Smooth muscle cell (in vitro differentiated cells): ENCODE results near the gene HDAC3. TPM values are rescaled to one million over a fixed set of nuclear protein-coding genes. Genes with fewer than 3 reads are reported as not detected.

ENCODE experiments used
- DNase-seq: peaks from one replicate; lab custom pipeline; 2025; ENCODE audit not compliant: unreplicated experiment; lab: John Stamatoyannopoulos, UW
- H2AFZ ChIP-seq: fragments of 200-600 bp; sonication (generic); 2 replicates; pipeline ENCODE4 v1.6.0; 2016; ENCODE audit warnings: antibody characterized with exemption, low read depth, mild to moderate bottlenecking
- H3F3A ChIP-seq: fragments of 200-600 bp; sonication (generic); 2 replicates; pipeline ENCODE4 v1.6.0; 2017; ENCODE audit warnings: antibody characterized with exemption, low read depth
- H3K27ac ChIP-seq: fragments of 200-600 bp; sonication (generic); 2 replicates; pipeline ENCODE4 v1.5.1; 2016; ENCODE audit warnings: low read depth, mild to moderate bottlenecking
- H3K27me3 ChIP-seq: fragments of 200-600 bp; sonication (generic); 2 replicates; pipeline ENCODE4 v1.6.1; 2016; ENCODE audit warnings: low read depth, mild to moderate bottlenecking
- H3K36me3 ChIP-seq: fragments of 200-600 bp; sonication (generic); 2 replicates; pipeline ENCODE4 v1.5.1; 2016; ENCODE audit warnings: low read depth
- H3K4me1 ChIP-seq: fragments of 200-600 bp; sonication (generic); 2 replicates; pipeline ENCODE4 v1.5.1; 2016; ENCODE audit warnings: low read depth
- H3K4me2 ChIP-seq: fragments of 200-600 bp; sonication (generic); 2 replicates; pipeline ENCODE4 v1.6.0; 2016; ENCODE audit warnings: mild to moderate bottlenecking
- H3K4me3 ChIP-seq: fragments of 200-600 bp; sonication (generic); 2 replicates; pipeline ENCODE4 v1.5.1; 2016; ENCODE audit warnings: mild to moderate bottlenecking
- H3K79me2 ChIP-seq: fragments of 200-600 bp; sonication (generic); 2 replicates; pipeline ENCODE4 v1.6.0; 2016; ENCODE audit warnings: low read depth, mild to moderate bottlenecking
- H3K9ac ChIP-seq: fragments of 200-600 bp; sonication (generic); 2 replicates; pipeline ENCODE4 v1.6.0; 2016; ENCODE audit warnings: low read depth
- H3K9me3 ChIP-seq: fragments of 200-600 bp; sonication (generic); replicated peaks from 2 replicates; pipeline ENCODE4 v1.5.1; 2016; ENCODE audit warnings: low read depth
- H4K20me1 ChIP-seq: fragments of 200-600 bp; sonication (generic); 2 replicates; pipeline ENCODE4 v1.6.0; 2016; ENCODE audit warnings: low read depth
- WGBS: methylation state at CpG from one replicate; pipeline ENCODE4 v1.1.7; 2016; ENCODE audit warnings: low lambda C conversion rate; 5-methylcytosine and 5-hydroxymethylcytosine counted together
- polyA plus RNA-seq: library from polyadenylated mRNA; unstranded; fragments of >200 nt; fragmentation: Nextera tagmentation; extraction: Ambion mirVana; gene quantifications from 2 replicates; pipeline ENCODE4 v1.2.1, GENCODE V29; 2016
- total RNA-seq: library from RNA; depleted of rRNA; stranded (reverse); fragments of >200 nt; gene quantifications from 2 replicates; pipeline ENCODE4 v1.2.3, GENCODE V29; 2014
- TF ChIP-seq, protein P1 (sequence below): fragments of 200-600 bp; sonication (generic); IDR thresholded peaks from 2 replicates; pipeline ENCODE4 v1.5.1; 2017; ENCODE audit warnings: borderline replicate concordance, mild to moderate bottlenecking, antibody characterized with exemption; ENCODE audit not compliant: insufficient read depth, poor library complexity, severe bottlenecking

Gene HDAC3
- total and polyA plus RNA-seq, 2 experiments from 2014 or later, result 50.2 to 66.9 TPM

DNA sequence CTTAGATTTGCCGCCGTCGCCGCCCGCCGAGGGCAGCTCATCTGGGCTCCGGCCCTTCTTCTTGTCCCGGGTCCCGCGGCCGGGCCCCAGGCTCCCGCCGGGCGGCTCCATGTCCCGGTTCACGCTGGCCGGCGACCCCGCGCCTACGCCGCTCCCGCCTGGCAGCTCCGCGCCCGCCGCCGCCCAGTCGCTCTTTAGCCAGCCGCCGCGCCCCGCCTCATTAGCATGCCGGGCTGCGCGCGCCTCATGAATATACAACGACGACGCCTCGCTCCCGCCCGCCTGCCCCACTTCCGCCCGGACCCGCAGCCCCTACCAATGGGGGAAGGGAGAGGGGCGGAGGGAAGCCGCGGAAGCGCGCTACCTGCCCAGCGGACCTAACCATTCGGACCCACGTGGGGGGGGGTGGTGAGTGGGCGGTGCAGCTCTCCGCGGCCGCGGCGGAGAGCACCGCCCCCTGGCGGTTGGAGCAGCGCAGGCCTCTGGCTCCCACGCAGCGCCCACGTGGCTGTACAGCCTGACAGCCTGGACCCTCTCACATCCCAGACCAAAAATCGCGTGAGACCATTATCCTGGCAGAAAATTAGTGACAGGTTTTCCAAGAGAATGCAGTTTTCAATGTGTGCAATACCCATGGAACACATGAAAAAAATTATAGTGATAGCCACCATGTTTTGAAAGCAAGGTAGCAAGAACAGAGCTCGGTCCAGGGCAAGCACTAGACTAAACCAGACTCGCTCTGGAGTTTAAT is 17.7 kb downstream of the HDAC3 start, which contains the start of gene DIAPH1:
Gene DIAPH1, minus strand, starts transcription at position 197 of the 751 bp plus-strand sequence. Its CDS starts 86 bp downstream, at position 111.
- TF ChIP-seq, protein P1, sequence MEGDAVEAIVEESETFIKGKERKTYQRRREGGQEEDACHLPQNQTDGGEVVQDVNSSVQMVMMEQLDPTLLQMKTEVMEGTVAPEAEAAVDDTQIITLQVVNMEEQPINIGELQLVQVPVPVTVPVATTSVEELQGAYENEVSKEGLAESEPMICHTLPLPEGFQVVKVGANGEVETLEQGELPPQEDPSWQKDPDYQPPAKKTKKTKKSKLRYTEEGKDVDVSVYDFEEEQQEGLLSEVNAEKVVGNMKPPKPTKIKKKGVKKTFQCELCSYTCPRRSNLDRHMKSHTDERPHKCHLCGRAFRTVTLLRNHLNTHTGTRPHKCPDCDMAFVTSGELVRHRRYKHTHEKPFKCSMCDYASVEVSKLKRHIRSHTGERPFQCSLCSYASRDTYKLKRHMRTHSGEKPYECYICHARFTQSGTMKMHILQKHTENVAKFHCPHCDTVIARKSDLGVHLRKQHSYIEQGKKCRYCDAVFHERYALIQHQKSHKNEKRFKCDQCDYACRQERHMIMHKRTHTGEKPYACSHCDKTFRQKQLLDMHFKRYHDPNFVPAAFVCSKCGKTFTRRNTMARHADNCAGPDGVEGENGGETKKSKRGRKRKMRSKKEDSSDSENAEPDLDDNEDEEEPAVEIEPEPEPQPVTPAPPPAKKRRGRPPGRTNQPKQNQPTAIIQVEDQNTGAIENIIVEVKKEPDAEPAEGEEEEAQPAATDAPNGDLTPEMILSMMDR, result peak; percentile 99
- Histone ChIP-seq H3K27ac (peak within 1 kb of the TSS; percentile 77), H3K9ac (peak within 1 kb of the TSS; percentile 90), H2AFZ (peak within 1 kb of the TSS; percentile 65), H3K79me2 (peaks cover 39% of the 10 kb centered on the region), H3K4me2 (peak within 1 kb of the TSS; percentile 97), H4K20me1 (peaks cover 34% of the 10 kb centered on the region), H3F3A (peaks cover 24% of the 10 kb centered on the region), H3K4me3 (peak within 1 kb of the TSS; percentile 94), H3K27me3 (no peaks in the 10 kb centered on the region), H3K9me3 (no peaks in the 10 kb centered on the region), H3K36me3 (peaks cover 7% of the 10 kb centered on the region), H3K4me1 (peaks cover 21% of the 10 kb centered on the region)
- 5% methylated on average over 47 of the region's 70 CpGs for WGBS
- DNase-seq, result peak; percentile 88

DNA sequence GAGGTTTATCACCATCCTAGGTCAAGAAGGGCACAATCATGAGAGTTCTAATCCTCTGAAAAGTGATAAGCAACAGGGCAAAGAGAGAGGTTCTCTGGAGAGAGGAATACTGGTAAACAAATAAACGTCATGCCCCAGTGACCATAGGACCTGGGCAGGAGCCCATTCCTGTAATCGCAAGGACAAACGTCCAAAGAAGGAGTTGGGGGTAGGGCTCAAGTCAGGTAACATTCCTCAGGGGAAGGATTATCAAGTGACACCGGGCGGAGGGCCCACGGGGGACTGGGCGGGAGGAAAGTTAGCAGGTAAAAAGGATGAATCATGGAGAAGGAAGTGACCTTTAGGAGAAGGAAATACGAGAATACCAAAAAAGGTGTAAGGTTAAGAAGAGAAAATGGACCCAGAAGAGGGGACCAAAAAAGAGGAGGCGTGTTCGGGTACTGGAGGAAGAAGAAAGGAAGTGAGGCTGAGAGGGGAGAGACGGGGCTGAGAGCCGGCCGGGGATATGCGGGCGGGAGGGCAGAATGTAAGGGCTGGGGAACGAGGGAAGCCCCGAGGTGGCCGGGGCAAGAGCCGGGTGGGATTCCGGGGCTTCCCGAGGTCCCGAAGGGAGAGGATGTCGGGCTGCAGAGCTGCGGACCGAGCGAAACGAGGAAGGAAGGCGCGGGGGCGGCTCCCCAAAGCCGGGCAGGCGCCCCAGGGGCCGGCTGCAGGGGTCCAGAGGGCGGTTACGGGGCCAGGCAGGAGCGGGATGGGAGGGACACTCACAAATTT is 18.4 kb downstream of the HDAC3 start:
- Histone ChIP-seq H2AFZ (peak overlapping the region; percentile 65), H3K27me3 (no peaks in the 10 kb centered on the region), H3K9ac (peak overlapping the region; percentile 90), H3K9me3 (no peaks in the 10 kb centered on the region), H3K36me3 (peaks cover 1% of the 10 kb centered on the region), H3K4me1 (peaks cover 28% of the 10 kb centered on the region), H3K4me2 (peak overlapping the region; percentile 97), H4K20me1 (peaks cover 42% of the 10 kb centered on the region), H3K79me2 (peaks cover 46% of the 10 kb centered on the region), H3F3A (peaks cover 24% of the 10 kb centered on the region), H3K4me3 (peak overlapping the region; percentile 94), H3K27ac (peak overlapping the region; percentile 77)
- under 1% methylated on average over 23 of the region's 36 CpGs for WGBS
- TF ChIP-seq, protein P1, result no peak
- peak; percentile 68 for DNase-seq

DNA sequence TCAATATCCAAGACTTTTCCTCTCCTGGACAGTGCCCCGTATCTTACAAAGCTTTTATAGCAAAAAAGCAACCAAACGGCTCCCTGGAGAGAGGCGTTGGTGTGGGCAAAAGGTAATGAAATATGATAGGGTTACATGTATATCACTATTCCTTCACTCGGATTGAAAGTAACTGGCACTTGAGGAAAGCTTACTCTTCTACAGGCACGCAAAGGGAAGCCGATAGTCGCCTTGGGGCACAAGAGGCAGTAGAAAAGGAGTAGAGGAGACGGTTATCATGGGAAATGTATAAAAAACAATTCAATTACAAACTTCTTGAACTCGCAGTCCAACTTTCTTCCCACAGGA is 19.0 kb downstream of the HDAC3 start:
- H3K9ac ChIP-seq, result peak overlapping the region; percentile 90
- 21% methylated on average over 9 of the region's 9 CpGs for WGBS
- peak overlapping the region; percentile 65 for H2AFZ ChIP-seq

More for the DNA sequence above, 19.0 kb downstream of the HDAC3 start:
- Histone ChIP-seq H3K4me2 (peak overlapping the region; percentile 97), H3K79me2 (peaks cover 52% of the 10 kb centered on the region), H3K27me3 (no peaks in the 10 kb centered on the region), H3K36me3 (no peaks in the 10 kb centered on the region), H3F3A (peaks cover 24% of the 10 kb centered on the region), H3K27ac (peak overlapping the region; percentile 77), H3K4me3 (peak overlapping the region; percentile 94), H3K9me3 (no peaks in the 10 kb centered on the region), H3K4me1 (peaks cover 30% of the 10 kb centered on the region), H4K20me1 (peaks cover 47% of the 10 kb centered on the region)
- DNase-seq, result no peak
- TF ChIP-seq, protein P1, result no peak
